Prostate gland (tissue), 2 donors: ENCODE measurements around the gene BSND.

Experiments used
- POLR2A ChIP-seq: fragments of 450-650 bp; IDR thresholded peaks from one replicate; pipeline ENCODE4 v1.6.1; 2016; ENCODE audit warnings: antibody characterized with exemption, mild to moderate bottlenecking
- TF ChIP-seq, protein P1 (sequence below), 4 experiments: fragments of 200-600 bp in 2 of 4; fragments of 450-650 bp in 2 of 4; sonication (generic) in 2 of 4; IDR thresholded peaks; 1 replicate in 3 of 4; 2 replicates in 1 of 4; pipeline ENCODE4 v1.5.1; 2016 to 2019; ENCODE audit warnings: antibody characterized with exemption in 4 of 4, mild to moderate bottlenecking in 2 of 4, moderate library complexity in 2 of 4

DNA sequence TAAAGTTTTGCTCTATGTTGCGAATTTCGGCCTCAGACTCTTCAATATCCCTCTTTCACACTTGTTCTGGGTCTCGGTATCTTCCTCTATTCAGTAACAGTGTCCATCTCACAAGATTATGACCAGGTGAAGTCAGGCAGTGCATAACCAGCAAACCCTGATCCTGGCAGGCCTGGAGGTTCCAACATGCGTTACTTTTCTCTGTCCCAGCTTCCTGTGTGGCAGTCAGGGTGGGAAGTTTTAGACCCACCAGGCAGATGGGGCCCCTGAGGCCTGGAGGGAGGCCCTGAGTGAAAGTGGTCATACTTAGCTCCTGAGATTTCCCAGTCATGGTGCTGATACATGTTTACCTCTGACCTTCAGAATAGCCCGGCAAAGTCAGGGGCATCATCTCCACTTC is 13.2 kb upstream of the BSND start:
- TF ChIP-seq POLR2A = no peak
- TF ChIP-seq, protein P1, sequence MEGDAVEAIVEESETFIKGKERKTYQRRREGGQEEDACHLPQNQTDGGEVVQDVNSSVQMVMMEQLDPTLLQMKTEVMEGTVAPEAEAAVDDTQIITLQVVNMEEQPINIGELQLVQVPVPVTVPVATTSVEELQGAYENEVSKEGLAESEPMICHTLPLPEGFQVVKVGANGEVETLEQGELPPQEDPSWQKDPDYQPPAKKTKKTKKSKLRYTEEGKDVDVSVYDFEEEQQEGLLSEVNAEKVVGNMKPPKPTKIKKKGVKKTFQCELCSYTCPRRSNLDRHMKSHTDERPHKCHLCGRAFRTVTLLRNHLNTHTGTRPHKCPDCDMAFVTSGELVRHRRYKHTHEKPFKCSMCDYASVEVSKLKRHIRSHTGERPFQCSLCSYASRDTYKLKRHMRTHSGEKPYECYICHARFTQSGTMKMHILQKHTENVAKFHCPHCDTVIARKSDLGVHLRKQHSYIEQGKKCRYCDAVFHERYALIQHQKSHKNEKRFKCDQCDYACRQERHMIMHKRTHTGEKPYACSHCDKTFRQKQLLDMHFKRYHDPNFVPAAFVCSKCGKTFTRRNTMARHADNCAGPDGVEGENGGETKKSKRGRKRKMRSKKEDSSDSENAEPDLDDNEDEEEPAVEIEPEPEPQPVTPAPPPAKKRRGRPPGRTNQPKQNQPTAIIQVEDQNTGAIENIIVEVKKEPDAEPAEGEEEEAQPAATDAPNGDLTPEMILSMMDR (IDR thresholded peaks at IDR 0.05) = no peak
